HUES6 (cell line): ENCODE data around the gene POFUT2.
A peak's percentile ranks its signal among the peaks of the same experiment; 100 is the strongest.

Experiments used
- H3K27ac ChIP-seq: 2 replicates; pipeline ENCODE4 v1.7.0; 2013; ENCODE audit warnings: low read depth, mild to moderate bottlenecking, low read length, inconsistent platforms
- H3K27me3 ChIP-seq: 2 replicates; pipeline ENCODE4 v1.6.1; 2013; ENCODE audit warnings: low read length; ENCODE audit not compliant: control insufficient read depth, insufficient read depth
- H3K36me3 ChIP-seq: 2 replicates; pipeline ENCODE4 v1.6.1; 2013; ENCODE audit warnings: low read length; ENCODE audit not compliant: control insufficient read depth, insufficient read depth
- H3K4me1 ChIP-seq: 2 replicates; pipeline ENCODE4 v1.6.1; 2013; ENCODE audit warnings: low read length; ENCODE audit not compliant: control insufficient read depth, insufficient read depth
- H3K4me3 ChIP-seq: 2 replicates; pipeline ENCODE4 v1.5.1; 2013; ENCODE audit warnings: low read depth, low read length
- H3K9ac ChIP-seq: one replicate; pipeline ENCODE4 v1.6.1; 2013; ENCODE audit warnings: mild to moderate bottlenecking, low read length
- H3K9me3 ChIP-seq: 2 replicates; pipeline ENCODE4 v1.6.1; 2013; ENCODE audit warnings: low read depth, low read length; ENCODE audit not compliant: control insufficient read depth, insufficient read depth

The POFUT2 gene

GRCh38 chr21:45331531-45332147 lies 43.9 kb upstream of the POFUT2 start:
- Histone ChIP-seq H3K36me3 (no peaks in the 10 kb centered on the region), H3K27me3 (no peaks in the 10 kb centered on the region), H3K9me3 (no peaks in the 10 kb centered on the region), H3K9ac (peak overlapping the region; percentile 59), H3K4me1 (peaks cover 57% of the 10 kb centered on the region), H3K4me3 (no peak overlapping the region), H3K27ac (peak overlapping the region; percentile 61; the same call in 1 of the 2 replicates)

- peak overlapping the region; percentile 81; the same call in 1 of the 2 replicates for H3K27ac ChIP-seq
- H3K36me3 ChIP-seq: no peaks in the 10 kb centered on the region
- no peaks in the 10 kb centered on the region for H3K9me3 ChIP-seq
- peaks cover 55% of the 10 kb centered on the region for H3K4me1 ChIP-seq
- no peaks in the 10 kb centered on the region for H3K27me3 ChIP-seq
- H3K4me3 ChIP-seq: no peak overlapping the region
- peak overlapping the region; percentile 64 for H3K9ac ChIP-seq
Measured at GRCh38 chr21:45330851-45331261, 43.2 kb upstream of the POFUT2 start.

- peak overlapping the region; percentile 81 for H3K27ac ChIP-seq
- H3K4me3 ChIP-seq: no peak overlapping the region
- peak overlapping the region; percentile 82 for H3K9ac ChIP-seq
Measured at GRCh38 chr21:45330075-45330781, 42.5 kb upstream of the POFUT2 start.

GRCh38 chr21:45329261-45330074 lies 41.8 kb upstream of the POFUT2 start:
- Histone ChIP-seq H3K9me3 (no peaks in the 10 kb centered on the region), H3K27me3 (no peaks in the 10 kb centered on the region), H3K4me3 (no peak overlapping the region; the same call in 1 of the 2 replicates), H3K4me1 (peaks cover 53% of the 10 kb centered on the region), H3K36me3 (no peaks in the 10 kb centered on the region), H3K9ac (peak overlapping the region; percentile 82), H3K27ac (peak overlapping the region; percentile 81; the same call in 1 of the 2 replicates)

More at GRCh38 chr21:45330075-45330781, 42.5 kb upstream of the POFUT2 start:
- H3K4me1 ChIP-seq: peaks cover 55% of the 10 kb centered on the region
- no peaks in the 10 kb centered on the region for H3K27me3 ChIP-seq
- no peaks in the 10 kb centered on the region for H3K9me3 ChIP-seq
- no peaks in the 10 kb centered on the region for H3K36me3 ChIP-seq

GRCh38 chr21:45328198-45329091 lies 40.8 kb upstream of the POFUT2 start:
- no peaks in the 10 kb centered on the region for H3K36me3 ChIP-seq
- H3K4me3 ChIP-seq: no peak overlapping the region; the same call in 1 of the 2 replicates
- H3K27me3 ChIP-seq: no peaks in the 10 kb centered on the region
- H3K9me3 ChIP-seq: no peaks in the 10 kb centered on the region
- H3K27ac ChIP-seq: peak overlapping the region; percentile 81; the same call in 1 of the 2 replicates
- peak overlapping the region; percentile 82 for H3K9ac ChIP-seq
- peaks cover 47% of the 10 kb centered on the region for H3K4me1 ChIP-seq

- Histone ChIP-seq H3K9me3 (no peaks in the 10 kb centered on the region), H3K4me1 (peaks cover 50% of the 10 kb centered on the region), H3K27me3 (no peaks in the 10 kb centered on the region), H3K36me3 (no peaks in the 10 kb centered on the region), H3K27ac (no peak overlapping the region), H3K4me3 (no peak overlapping the region), H3K9ac (peak overlapping the region; percentile 28)
Measured at GRCh38 chr21:45327441-45328197, 39.9 kb upstream of the POFUT2 start.

GRCh38 chr21:45326891-45327440 lies 39.3 kb upstream of the POFUT2 start:
- Histone ChIP-seq H3K27ac (no peak overlapping the region), H3K27me3 (no peaks in the 10 kb centered on the region), H3K9ac (peak overlapping the region; percentile 28), H3K4me1 (peaks cover 52% of the 10 kb centered on the region), H3K9me3 (no peaks in the 10 kb centered on the region), H3K36me3 (no peaks in the 10 kb centered on the region), H3K4me3 (no peak overlapping the region)

GRCh38 chr21:45326169-45326851 lies 38.6 kb upstream of the POFUT2 start:
- H3K9me3 ChIP-seq: no peaks in the 10 kb centered on the region
- no peaks in the 10 kb centered on the region for H3K36me3 ChIP-seq
- no peaks in the 10 kb centered on the region for H3K27me3 ChIP-seq
- H3K27ac ChIP-seq: no peak overlapping the region
- H3K4me3 ChIP-seq: no peak overlapping the region
- H3K4me1 ChIP-seq: peaks cover 47% of the 10 kb centered on the region
- no peak overlapping the region for H3K9ac ChIP-seq
